Vagina (tissue), 2 donors: Measurements from ENCODE around the gene DUSP8. TPM values are rescaled to one million over a fixed set of nuclear protein-coding genes. Genes with fewer than 3 reads are reported as not detected.

ENCODE experiments used
- DNase-seq, 2 donors: peaks; one replicate each; pipeline ENCODE4 v3.0.0-alpha.2; 2017; ENCODE audit errors: extremely low spot score in 2 of 2
- H3K27ac ChIP-seq: fragments of 200-600 bp; sonication (generic); one replicate; pipeline ENCODE4 v1.5.1; 2019
- H3K27me3 ChIP-seq: fragments of 200-600 bp; sonication (generic); one replicate; pipeline ENCODE4 v1.5.1; 2019
- H3K36me3 ChIP-seq, 2 donors: fragments of 200-600 bp; sonication (generic); one replicate each; pipeline ENCODE4 v1.5.1; 2017 to 2019
- H3K4me1 ChIP-seq: fragments of 200-600 bp; sonication (generic); one replicate; pipeline ENCODE4 v1.5.1; 2019
- H3K4me3 ChIP-seq, 2 donors: fragments of 200-600 bp; sonication (generic); 1 replicate in 1 of 2; 2 replicates in 1 of 2; pipeline ENCODE4 v1.5.1; 2016 to 2019
- H3K9me3 ChIP-seq: fragments of 200-600 bp; sonication (generic); one replicate; pipeline ENCODE4 v1.5.1; 2019
- CTCF ChIP-seq, 3 experiments: fragments of 450-650 bp in 2 of 3; fragments of 200-600 bp in 1 of 3; sonication (generic) in 1 of 3; IDR thresholded peaks; one replicate each; pipeline ENCODE4 v1.5.1; 2017 to 2019; ENCODE audit warnings: antibody characterized with exemption in 3 of 3, mild to moderate bottlenecking in 2 of 3, moderate library complexity in 2 of 3
- POLR2A ChIP-seq, 2 donors: fragments of 450-650 bp; IDR thresholded peaks; one replicate each; pipeline ENCODE4 v1.6.1; 2017; ENCODE audit warnings: antibody characterized with exemption in 2 of 2, mild to moderate bottlenecking in 2 of 2, moderate library complexity in 2 of 2
- POLR2AphosphoS5 ChIP-seq, 2 donors: sonication (generic); formaldehyde crosslinking; IDR thresholded peaks; one replicate each; pipeline ENCODE4 v1.9.0; 2017; ENCODE audit warnings: antibody characterized with exemption in 2 of 2, mild to moderate bottlenecking in 2 of 2, low read depth in 1 of 2; ENCODE audit not compliant: insufficient read depth in 1 of 2
- intact Hi-C: fragments of 100-400 bp; cut with DNase I; formaldehyde crosslinking; loops from one replicate; pipeline ENCODE4 v1.15.1; 2023
- total RNA-seq: library from RNA; depleted of rRNA; stranded (reverse); fragments of >200 nt; gene quantifications from one replicate; pipeline ENCODE4 v1.2.3, GENCODE V29; 2016

Gene DUSP8
- total RNA-seq, 1 donor from 2014 or later = 2.9 TPM

- H3K27ac ChIP-seq = no peak overlapping the region
- H3K36me3 ChIP-seq = no peaks in the 10 kb centered on the region
- H3K4me1 ChIP-seq = peaks cover 29% of the 10 kb centered on the region
- intact Hi-C loops = no loop called here
- no peaks in the 10 kb centered on the region for H3K9me3 ChIP-seq
- no peak for DNase-seq
- TF ChIP-seq CTCF (IDR thresholded peaks at IDR 0.05) (no peak), POLR2A (IDR thresholded peaks at IDR 0.05) (no peak), POLR2AphosphoS5 (IDR thresholded peaks at IDR 0.05; ENCODE audit: insufficient read depth in 1 of 2, low read depth in 1 of 2) (no peak)
- H3K27me3 ChIP-seq = no peaks in the 10 kb centered on the region
- no peak overlapping the region for H3K4me3 ChIP-seq
These were observed 15.7 kb downstream of the DUSP8 start for GRCh38 chr11:1556278-1556902.

- H3K4me3 ChIP-seq = no peak overlapping the region
- intact Hi-C loops = no loop called here
- H3K27me3 ChIP-seq = no peaks in the 10 kb centered on the region
- H3K36me3 ChIP-seq = no peaks in the 10 kb centered on the region
- no peaks in the 10 kb centered on the region for H3K9me3 ChIP-seq
- no peak overlapping the region for H3K27ac ChIP-seq
- peaks cover 29% of the 10 kb centered on the region for H3K4me1 ChIP-seq
- TF ChIP-seq POLR2AphosphoS5 (IDR thresholded peaks at IDR 0.05; ENCODE audit: insufficient read depth in 1 of 2, low read depth in 1 of 2) = no peak
- TF ChIP-seq POLR2A (IDR thresholded peaks at IDR 0.05) = no peak
- no peak for TF ChIP-seq CTCF (IDR thresholded peaks at IDR 0.05)
- no peak for DNase-seq
These were observed 16.3 kb downstream of the DUSP8 start for GRCh38 chr11:1555713-1556153.

GRCh38 chr11:1554981-1555712, 16.9 kb downstream of the DUSP8 start:
- no peak for TF ChIP-seq POLR2AphosphoS5 (IDR thresholded peaks at IDR 0.05; ENCODE audit: insufficient read depth in 1 of 2, low read depth in 1 of 2)
- no peak for TF ChIP-seq POLR2A (IDR thresholded peaks at IDR 0.05)
- TF ChIP-seq CTCF (IDR thresholded peaks at IDR 0.05) = no peak
- intact Hi-C loops = no loop called here
- Histone ChIP-seq H3K27me3 (no peaks in the 10 kb centered on the region), H3K27ac (no peak overlapping the region), H3K36me3 (no peaks in the 10 kb centered on the region), H3K4me1 (peaks cover 28% of the 10 kb centered on the region), H3K9me3 (no peaks in the 10 kb centered on the region), H3K4me3 (no peak overlapping the region)
- DNase-seq = no peak

- Histone ChIP-seq H3K4me3 (no peak overlapping the region), H3K27me3 (no peaks in the 10 kb centered on the region), H3K9me3 (no peaks in the 10 kb centered on the region), H3K36me3 (no peaks in the 10 kb centered on the region), H3K27ac (no peak overlapping the region), H3K4me1 (peaks cover 17% of the 10 kb centered on the region)
- TF ChIP-seq CTCF (IDR thresholded peaks at IDR 0.05) (no peak), POLR2AphosphoS5 (IDR thresholded peaks at IDR 0.05; ENCODE audit: insufficient read depth in 1 of 2, low read depth in 1 of 2) (no peak), POLR2A (IDR thresholded peaks at IDR 0.05) (no peak)
- DNase-seq = no peak
- intact Hi-C loops = no loop called here
These were observed 18.1 kb downstream of the DUSP8 start for GRCh38 chr11:1553808-1554594.
